Colonic mucosa (tissue), 4 donors: Measurements from ENCODE around the gene RFX8. TPM values are rescaled to one million over a fixed set of nuclear protein-coding genes. Genes with fewer than 3 reads are reported as not detected.

Experiments
- DNase-seq: peaks from one replicate; pipeline ENCODE4 v3.0.0-alpha.2; 2020
- H3K27ac ChIP-seq: fragments of 200-600 bp; one replicate; pipeline ENCODE4 v1.8.0; 2021
- H3K27me3 ChIP-seq: fragments of 200-600 bp; one replicate; pipeline ENCODE4 v1.8.0; 2021
- H3K36me3 ChIP-seq: fragments of 200-600 bp; one replicate; pipeline ENCODE4 v1.8.0; 2021
- H3K4me1 ChIP-seq: fragments of 200-600 bp; one replicate; pipeline ENCODE4 v1.8.0; 2021; ENCODE audit warnings: mild to moderate bottlenecking
- H3K4me3 ChIP-seq: fragments of 200-600 bp; one replicate; pipeline ENCODE4 v1.8.0; 2021
- H3K9ac ChIP-seq, 2 donors: one replicate each; pipeline ENCODE4 v1.7.0; 2013; ENCODE audit warnings: control low read depth in 2 of 2, low read depth in 2 of 2, low read length in 2 of 2
- H3K9me3 ChIP-seq: fragments of 200-600 bp; one replicate; pipeline ENCODE4 v1.8.0; 2021
- CTCF ChIP-seq: fragments of 200-600 bp; IDR thresholded peaks from one replicate; pipeline ENCODE4 v1.8.0; 2022; ENCODE audit warnings: antibody characterized with exemption, mild to moderate bottlenecking
- intact Hi-C: fragments of 100-400 bp; cut with DNase I; formaldehyde crosslinking; loops from one replicate; pipeline ENCODE4 v1.14.1; 2022
- total RNA-seq, 2 donors: library from RNA; stranded (reverse); fragmentation: NEBNext Ultra II Directional in 1 of 2; extraction: Animal tissue kit (Norgen Biotek cat#: 25700) in 1 of 2; gene quantifications; one replicate each; pipeline ENCODE4 v1.2.1, GENCODE V29; 2021
- donor health status: healthy.
- donor health status: DM: no; HTN: no; CAD: no.
- donor health status: DM: no; HTN: no; CAD: no.

Gene RFX8
- total RNA-seq, 2 donors from 2014 or later = not detected

- no peaks in the 10 kb centered on the region for H3K4me1 ChIP-seq
- DNase-seq = no peak
Measured at GRCh38 chr2:101500860-101501259, 25.9 kb upstream of the RFX8 start.

GRCh38 chr2:101500180-101500579, 25.3 kb upstream of the RFX8 start:
- no peak overlapping the region for H3K9ac ChIP-seq
- no peaks in the 10 kb centered on the region for H3K27me3 ChIP-seq
- H3K9me3 ChIP-seq = no peaks in the 10 kb centered on the region
- no peaks in the 10 kb centered on the region for H3K36me3 ChIP-seq
- no peaks in the 10 kb centered on the region for H3K4me1 ChIP-seq
- DNase-seq = no peak
- H3K4me3 ChIP-seq = no peak overlapping the region
- H3K27ac ChIP-seq = no peak overlapping the region
- no peak for TF ChIP-seq CTCF
- intact Hi-C loops = no loop called here

More at GRCh38 chr2:101500860-101501259, 25.9 kb upstream of the RFX8 start:
- Histone ChIP-seq H3K27me3 (no peaks in the 10 kb centered on the region), H3K9me3 (no peaks in the 10 kb centered on the region), H3K27ac (no peak overlapping the region), H3K9ac (no peak overlapping the region), H3K36me3 (no peaks in the 10 kb centered on the region), H3K4me3 (no peak overlapping the region)
- no peak for TF ChIP-seq CTCF
- intact Hi-C loops = no loop called here

GRCh38 chr2:101496279-101496678, 21.4 kb upstream of the RFX8 start:
- intact Hi-C loops = no loop called here
- Histone ChIP-seq H3K9ac (no peak overlapping the region), H3K4me1 (no peaks in the 10 kb centered on the region), H3K27me3 (no peaks in the 10 kb centered on the region), H3K4me3 (no peak overlapping the region), H3K9me3 (no peaks in the 10 kb centered on the region), H3K27ac (no peak overlapping the region), H3K36me3 (no peaks in the 10 kb centered on the region)
- DNase-seq = no peak
- TF ChIP-seq CTCF = no peak

GRCh38 chr2:101492936-101493473, 18.1 kb upstream of the RFX8 start:
- no peak for TF ChIP-seq CTCF
- H3K36me3 ChIP-seq = no peaks in the 10 kb centered on the region
- no peaks in the 10 kb centered on the region for H3K9me3 ChIP-seq
- no peak overlapping the region for H3K27ac ChIP-seq
- H3K4me3 ChIP-seq = no peak overlapping the region
- no peak overlapping the region for H3K9ac ChIP-seq
- H3K27me3 ChIP-seq = no peaks in the 10 kb centered on the region
- no peak for DNase-seq
- intact Hi-C loops = no loop called here
- H3K4me1 ChIP-seq = no peaks in the 10 kb centered on the region

- Histone ChIP-seq H3K36me3 (no peaks in the 10 kb centered on the region), H3K9ac (no peak overlapping the region), H3K4me3 (no peak overlapping the region), H3K27ac (no peak overlapping the region), H3K9me3 (no peaks in the 10 kb centered on the region), H3K4me1 (no peaks in the 10 kb centered on the region), H3K27me3 (no peaks in the 10 kb centered on the region)
- no peak for TF ChIP-seq CTCF
- intact Hi-C loops = no loop called here
- no peak for DNase-seq
Measured at GRCh38 chr2:101486994-101487393, 12.1 kb upstream of the RFX8 start.
